HG03066 (cell line): ENCODE data around the gene ENTPD3.

ENCODE experiments used
- ATAC-seq: cut with Tn5 transposase; IDR thresholded peaks from one replicate; pipeline ENCODE4 v1.9.1; 2021; ENCODE audit warnings: low read depth; ENCODE audit not compliant: unreplicated experiment

ENTPD3 gene, protein sequence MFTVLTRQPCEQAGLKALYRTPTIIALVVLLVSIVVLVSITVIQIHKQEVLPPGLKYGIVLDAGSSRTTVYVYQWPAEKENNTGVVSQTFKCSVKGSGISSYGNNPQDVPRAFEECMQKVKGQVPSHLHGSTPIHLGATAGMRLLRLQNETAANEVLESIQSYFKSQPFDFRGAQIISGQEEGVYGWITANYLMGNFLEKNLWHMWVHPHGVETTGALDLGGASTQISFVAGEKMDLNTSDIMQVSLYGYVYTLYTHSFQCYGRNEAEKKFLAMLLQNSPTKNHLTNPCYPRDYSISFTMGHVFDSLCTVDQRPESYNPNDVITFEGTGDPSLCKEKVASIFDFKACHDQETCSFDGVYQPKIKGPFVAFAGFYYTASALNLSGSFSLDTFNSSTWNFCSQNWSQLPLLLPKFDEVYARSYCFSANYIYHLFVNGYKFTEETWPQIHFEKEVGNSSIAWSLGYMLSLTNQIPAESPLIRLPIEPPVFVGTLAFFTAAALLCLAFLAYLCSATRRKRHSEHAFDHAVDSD

DNA sequence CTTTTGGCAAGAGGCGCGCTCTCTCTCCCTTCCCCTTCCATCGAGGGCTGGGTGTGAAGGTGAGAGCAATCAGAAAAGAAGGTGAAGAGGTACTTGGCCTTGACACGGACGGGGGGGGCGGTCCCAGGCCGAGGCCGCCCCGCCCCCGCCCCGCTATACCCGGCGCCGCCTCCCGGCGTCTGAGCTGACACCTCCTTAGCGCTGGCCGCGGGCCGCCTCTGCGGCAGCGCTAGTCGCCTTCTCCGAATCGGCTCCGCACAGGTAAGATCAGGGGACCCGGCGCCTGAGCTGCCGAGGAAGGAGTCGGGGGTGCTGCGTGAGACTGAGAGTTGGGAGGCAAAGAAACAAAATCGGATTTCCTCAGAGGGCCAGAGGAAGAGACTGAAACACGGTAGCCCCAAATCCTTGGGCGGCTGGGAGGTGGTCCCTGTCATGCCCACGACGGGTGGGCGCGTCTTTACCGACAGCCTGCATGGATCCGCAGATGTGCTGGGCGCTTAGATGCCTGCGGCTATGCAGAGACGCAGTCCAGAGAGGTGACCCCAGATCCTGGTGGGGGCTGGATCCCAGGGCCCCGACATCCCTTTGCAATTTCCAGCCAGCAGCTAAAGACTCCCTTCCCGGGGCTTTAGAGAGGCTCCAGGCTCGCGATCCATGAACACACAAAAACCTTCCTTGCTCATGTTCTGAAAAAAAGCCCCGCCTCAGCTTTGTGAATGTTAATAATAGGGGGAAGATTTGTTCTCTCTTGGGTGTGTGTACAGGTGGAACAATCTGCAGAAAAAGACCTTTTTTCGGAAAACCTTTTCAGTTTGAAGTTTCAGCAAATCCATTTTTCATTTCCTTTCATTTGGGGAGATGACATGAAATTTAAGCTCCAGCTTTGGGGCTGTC, at the start of gene ENTPD3:
Gene ENTPD3 (plus strand): TSS at position 184 of the 894 bp plus-strand sequence. CDS start 874 bp downstream, outside the sequence.
- ATAC-seq, result no peak

- ATAC-seq, result no peak
These were observed 47.1 kb upstream of the ENTPD3 start for GRCh38 chr3:40339871-40340270.

GRCh38 chr3:40340541-40341170, 46.3 kb upstream of the ENTPD3 start:
- no peak for ATAC-seq

DNA sequence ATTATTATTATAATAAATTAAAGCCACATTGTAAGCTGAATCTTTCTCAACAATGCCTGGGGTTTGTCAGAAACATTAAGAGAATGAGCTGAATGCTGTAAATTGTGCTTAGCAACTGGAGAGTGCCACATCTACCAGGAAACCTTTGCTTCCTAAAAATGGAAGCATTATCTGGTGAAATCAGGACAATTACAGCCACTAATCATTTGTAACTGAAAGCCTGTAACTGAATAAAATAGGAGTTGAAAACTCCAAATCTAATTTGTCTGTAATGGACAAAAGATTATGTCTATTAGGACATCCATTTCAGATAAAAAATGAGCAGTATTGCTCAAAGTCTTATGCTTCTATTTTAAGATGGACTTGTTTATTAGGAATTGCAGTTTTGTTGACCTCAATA, 45.3 kb upstream of the ENTPD3 start:
- no peak for ATAC-seq

GRCh38 chr3:40350529-40350928, 36.5 kb upstream of the ENTPD3 start:
- no peak for ATAC-seq

GRCh38 chr3:40355410-40355809, 31.6 kb upstream of the ENTPD3 start:
- no peak for ATAC-seq

GRCh38 chr3:40358454-40358853, 28.5 kb upstream of the ENTPD3 start:
- ATAC-seq, result no peak

DNA sequence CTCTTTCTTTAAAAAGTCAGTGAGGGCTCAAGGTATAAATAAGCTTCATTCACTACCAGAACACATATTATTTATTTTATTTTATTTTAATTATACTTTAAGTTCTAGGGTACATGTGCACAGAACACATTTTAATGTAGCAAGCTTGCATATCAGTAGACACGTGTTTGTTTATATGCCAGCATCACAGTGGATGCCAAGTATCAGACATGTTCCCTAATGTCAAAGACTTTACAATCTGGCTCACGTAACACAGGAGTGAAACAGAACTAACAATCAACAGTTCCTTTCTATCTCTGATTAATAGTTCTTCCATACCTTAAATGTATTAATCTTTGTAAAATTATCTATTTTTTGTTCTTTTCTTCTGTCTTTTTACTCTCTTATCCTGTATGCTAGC, 23.3 kb upstream of the ENTPD3 start:
- no peak for ATAC-seq

DNA sequence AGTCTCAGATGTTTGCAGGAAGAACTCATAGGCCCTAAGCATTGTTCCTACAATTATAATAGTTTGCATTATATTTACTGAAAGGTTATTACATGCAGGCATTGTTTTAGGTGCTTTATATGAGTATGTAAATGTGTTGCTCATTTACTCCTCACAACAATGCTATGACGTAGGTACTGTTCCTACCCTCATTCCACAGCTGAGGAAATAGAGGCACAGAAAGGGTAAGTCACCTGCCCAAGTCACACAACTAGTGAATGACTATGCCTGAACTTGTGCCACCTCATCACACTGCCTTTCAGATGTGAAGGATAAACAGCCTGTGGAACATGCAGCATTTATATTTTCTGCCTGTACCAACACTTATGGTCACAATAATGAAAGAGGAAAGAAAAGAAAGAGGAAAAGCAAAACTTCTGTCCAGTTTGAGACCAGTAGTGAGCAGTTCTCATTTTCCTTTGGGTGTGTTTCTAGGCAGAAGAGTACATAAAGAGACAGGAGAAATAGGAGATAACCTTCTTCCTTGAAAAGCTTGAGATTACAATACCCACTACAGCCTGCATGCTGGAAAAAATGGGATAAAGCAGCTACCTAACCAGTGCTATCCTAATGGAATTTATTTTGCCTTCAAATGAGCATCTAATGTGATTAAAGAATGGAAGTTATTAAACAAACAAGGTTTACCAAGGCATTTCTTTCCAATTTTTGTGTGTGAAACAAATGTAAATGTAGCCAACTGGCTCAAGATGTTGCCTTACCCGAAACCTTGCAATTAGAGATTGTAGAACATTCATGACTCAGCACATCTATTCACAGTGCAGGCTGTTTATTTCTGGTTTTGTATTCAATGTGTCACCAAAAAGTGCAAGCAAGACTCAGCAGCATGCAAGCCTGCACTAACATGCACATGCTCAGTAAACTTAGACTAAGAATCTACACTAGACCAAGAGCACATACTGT, 20.5 kb upstream of the ENTPD3 start:
- ATAC-seq, result no peak

GRCh38 chr3:40369716-40370115, 17.3 kb upstream of the ENTPD3 start:
- ATAC-seq, result no peak

DNA sequence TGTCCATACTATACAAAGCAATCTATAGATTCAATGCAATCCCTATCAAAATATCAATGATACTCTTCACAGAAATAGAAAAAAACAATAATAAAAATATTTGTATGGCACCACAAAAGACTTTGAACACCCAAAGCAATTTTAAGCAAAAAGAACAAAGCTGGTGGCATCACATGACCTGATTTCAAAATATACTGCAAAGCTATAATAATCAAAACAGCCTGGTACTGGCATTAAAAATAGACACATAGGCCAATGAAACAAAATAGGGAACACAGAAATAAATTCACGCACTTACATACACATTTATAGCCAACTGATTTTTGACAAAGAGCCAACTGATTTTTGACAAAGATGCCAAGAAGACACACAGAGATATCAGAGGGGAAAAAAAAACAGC, 9.2 kb upstream of the ENTPD3 start:
- no peak for ATAC-seq

- no peak for ATAC-seq
These were observed 7.2 kb upstream of the ENTPD3 start for GRCh38 chr3:40379674-40380306.

DNA sequence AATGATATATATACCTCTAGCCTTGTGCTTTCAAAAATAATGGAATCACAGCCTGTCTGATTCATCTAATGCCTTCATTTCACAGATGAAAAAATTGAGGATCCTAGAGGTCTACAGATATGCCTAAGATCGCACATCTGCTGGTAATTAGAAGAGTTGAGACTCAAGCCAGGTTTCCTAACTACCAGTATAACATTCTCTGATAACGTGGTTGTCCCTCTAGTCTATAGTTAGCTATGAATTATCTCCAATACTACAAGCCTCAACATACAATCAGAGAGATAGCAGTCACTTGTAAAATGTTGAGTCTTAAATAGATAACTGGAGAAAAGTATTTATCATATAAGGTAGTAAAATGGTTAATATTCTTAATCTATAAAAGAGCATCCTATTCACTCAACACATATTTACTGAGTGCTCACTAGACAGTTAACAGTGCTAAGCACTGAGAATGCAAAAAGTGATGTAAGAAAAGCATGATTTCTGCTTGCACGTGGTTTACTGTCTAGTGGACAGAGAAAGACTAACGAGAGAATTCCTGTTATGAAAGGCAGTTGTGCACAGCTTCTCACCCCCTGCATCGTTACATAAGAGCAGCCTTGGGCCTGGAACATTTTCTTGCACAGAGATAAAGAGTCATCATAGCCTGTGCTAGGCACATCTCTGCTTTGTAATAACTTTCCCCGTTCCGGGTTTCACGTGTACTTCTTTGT, 4.9 kb upstream of the ENTPD3 start:
- ATAC-seq, result no peak

DNA sequence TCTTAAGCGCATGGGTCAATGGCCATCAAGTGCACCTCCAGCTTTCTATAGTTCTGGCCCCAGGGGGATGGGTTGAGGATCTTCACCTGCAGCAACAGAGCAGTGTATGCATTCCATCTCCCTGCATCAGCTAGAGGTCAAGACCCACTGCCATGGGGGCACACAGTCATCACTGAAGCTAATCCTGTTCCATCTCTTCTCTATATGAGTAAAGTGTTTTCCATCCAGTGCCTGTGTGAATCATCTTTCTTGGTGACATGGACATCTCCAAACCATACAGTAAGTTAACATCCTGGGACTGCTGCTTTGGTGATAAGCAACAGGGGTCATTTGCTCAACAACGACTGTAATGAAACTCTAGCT, 4.4 kb upstream of the ENTPD3 start:
- no peak for ATAC-seq

DNA sequence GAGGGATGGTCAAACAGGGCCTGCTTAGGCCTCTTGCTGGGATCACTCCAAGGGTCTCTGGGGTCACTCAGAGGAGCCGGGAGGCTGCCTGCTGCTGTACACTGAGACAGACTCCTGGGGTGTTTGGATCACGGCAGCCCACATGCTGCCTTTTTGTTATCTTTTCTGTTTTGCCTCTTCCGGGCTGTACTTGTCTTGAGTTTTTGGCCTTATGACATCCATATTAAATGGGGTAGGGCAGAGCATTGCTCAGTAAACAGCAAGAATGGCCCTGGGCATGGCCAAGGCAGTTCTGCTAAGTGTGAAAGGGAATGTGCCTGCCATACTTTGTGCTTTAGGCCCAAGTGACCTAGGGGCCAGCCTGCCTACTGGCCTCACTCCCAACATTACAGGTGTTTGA, 771 bp upstream of the ENTPD3 start:
- ATAC-seq, result no peak

- no peak for ATAC-seq
These were observed 891 bp downstream of the ENTPD3 start for GRCh38 chr3:40387895-40388254.

DNA sequence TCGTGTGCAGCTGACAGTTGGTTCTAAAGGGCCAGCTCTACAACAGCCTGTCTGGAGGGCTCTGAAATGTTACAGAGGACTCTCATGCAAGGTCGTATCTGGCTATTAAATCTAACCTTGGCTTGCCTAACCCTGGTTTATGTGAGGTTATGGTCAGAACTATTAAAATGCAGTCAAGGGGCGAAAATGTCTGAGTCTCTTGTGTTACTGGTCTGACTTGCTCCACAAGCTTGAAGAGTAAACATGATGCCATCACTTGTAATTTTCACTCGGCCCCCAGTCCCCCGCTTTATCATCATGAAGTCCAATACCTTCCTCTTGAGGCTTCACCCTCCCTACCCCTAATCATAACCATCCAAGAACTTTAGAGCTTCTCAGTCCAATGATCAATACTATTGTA, 9.4 kb downstream of the ENTPD3 start:
- ATAC-seq, result no peak

DNA sequence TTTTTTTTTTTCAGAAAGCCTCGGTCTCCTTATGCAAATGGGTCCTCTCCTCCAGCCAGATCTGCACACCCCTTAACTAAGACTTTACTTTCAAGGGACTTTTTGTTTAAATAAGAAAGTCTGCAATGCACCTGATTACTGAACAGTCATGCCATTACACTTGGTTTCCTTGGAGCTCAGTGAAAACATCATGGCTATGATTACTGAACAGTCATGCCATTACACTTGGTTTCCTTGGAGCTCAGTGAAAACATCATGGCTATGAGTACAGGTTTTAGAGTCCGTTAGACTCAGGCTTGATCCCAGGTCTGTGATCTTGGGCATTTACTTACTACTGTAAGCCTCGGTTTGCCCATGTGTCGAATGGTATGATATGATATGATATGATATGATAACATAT, 10.1 kb downstream of the ENTPD3 start:
- ATAC-seq, result no peak

DNA sequence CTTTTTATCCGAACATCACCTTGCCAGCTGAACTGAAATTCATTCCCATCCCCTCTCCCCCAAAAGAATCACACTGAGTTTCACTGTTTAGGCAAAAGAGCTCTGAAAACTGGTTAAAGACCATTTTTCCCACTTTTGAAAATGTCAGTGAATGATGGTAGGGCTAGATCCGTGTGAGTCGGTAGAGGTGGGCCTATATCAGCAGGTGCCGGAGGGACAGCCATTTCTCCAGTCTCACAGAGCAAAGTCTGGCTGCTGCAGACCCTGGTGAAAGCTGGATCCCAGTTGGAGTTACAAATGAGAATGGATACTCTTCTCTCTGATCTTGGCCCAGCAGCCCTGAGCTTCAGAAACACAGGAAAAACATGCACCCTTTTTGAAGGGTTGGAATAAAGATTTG, 10.9 kb downstream of the ENTPD3 start:
- no peak for ATAC-seq
